Measurements from ENCODE around the gene ATP8B4. TPM values are rescaled to one million over a fixed set of nuclear protein-coding genes. Genes with fewer than 3 reads are reported as not detected.

Gene ATP8B4, protein sequence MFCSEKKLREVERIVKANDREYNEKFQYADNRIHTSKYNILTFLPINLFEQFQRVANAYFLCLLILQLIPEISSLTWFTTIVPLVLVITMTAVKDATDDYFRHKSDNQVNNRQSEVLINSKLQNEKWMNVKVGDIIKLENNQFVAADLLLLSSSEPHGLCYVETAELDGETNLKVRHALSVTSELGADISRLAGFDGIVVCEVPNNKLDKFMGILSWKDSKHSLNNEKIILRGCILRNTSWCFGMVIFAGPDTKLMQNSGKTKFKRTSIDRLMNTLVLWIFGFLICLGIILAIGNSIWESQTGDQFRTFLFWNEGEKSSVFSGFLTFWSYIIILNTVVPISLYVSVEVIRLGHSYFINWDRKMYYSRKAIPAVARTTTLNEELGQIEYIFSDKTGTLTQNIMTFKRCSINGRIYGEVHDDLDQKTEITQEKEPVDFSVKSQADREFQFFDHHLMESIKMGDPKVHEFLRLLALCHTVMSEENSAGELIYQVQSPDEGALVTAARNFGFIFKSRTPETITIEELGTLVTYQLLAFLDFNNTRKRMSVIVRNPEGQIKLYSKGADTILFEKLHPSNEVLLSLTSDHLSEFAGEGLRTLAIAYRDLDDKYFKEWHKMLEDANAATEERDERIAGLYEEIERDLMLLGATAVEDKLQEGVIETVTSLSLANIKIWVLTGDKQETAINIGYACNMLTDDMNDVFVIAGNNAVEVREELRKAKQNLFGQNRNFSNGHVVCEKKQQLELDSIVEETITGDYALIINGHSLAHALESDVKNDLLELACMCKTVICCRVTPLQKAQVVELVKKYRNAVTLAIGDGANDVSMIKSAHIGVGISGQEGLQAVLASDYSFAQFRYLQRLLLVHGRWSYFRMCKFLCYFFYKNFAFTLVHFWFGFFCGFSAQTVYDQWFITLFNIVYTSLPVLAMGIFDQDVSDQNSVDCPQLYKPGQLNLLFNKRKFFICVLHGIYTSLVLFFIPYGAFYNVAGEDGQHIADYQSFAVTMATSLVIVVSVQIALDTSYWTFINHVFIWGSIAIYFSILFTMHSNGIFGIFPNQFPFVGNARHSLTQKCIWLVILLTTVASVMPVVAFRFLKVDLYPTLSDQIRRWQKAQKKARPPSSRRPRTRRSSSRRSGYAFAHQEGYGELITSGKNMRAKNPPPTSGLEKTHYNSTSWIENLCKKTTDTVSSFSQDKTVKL
- total RNA-seq, result 6.7 and 9.8 TPM in 2 replicates

DNA sequence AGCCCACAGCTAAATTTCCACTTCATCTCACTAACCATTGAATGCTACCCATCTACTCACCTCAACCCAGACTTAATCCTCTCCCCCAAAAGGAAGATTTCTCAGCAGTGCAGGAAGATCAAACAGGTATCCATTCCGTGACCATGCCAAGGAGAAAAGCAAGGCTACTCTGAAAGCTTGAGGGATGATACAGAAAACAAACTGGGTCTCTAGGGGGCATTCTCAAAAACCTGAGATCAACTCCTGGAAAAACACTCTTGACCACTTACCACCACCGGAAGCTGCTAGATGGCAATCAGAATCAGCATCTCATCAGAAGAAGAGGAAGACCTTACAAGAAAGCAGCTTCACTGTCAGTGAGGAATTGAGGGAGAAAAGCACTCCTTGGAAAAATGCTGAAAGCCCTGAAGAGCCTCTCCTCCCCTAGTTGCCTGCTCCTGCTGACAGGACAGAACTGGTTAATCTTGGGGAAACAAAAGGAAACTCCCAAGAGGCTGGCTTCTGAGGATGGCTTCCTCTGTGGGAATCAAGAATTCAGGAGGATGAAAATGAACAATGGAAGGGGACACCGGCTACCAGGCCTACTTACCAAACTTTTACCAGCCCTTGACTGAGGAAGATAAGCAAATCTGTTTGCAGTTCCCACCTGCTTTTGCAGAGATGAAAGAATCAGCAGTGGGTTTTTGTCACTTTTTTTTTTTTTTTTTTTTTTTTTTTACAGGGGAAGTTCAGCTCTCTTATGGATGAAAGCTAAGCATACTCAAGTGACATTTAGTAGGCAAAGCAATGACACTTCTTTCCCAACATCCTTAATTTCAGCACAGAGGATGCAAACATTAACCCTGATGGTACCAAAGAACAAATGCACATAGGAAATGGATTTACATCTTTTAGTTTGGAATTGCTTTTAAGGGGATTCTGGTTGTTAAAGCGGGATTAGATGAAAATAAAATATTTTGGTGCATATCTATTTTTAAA is at the start of gene ATP8B4:
Gene ATP8B4, minus strand, starts transcription at position 171 of the 978 bp plus-strand sequence. CDS start 12,267 bp downstream, outside the sequence.

Small RNA genes within 50 kb of the gene (small RNA-seq; reads per million reads assigned to genes)
- not detected for gene RNA5SP394

Other genes starting within 250 kb of the ATP8B4 start
- under 0.01 and 0.11 TPM in 2 replicates for gene SLC27A2, start 63.0 kb upstream of the ATP8B4 start, total RNA-seq
- not detected in 2 replicates for gene HDC, start 146.5 kb upstream of the ATP8B4 start, total RNA-seq
- gene GABPB1, start 236.0 kb upstream of the ATP8B4 start, total RNA-seq, result 47.5 and 48.9 TPM in 2 replicates

Data from articular chondrocyte of knee joint (primary cell).